Thyroid gland (tissue), 4 donors: ENCODE results near the gene RAPGEF4.

ENCODE experiments used
- CTCF ChIP-seq, 6 experiments: fragments of 200-600 bp in 3 of 6; fragments of 450-650 bp in 3 of 6; sonication (generic) in 3 of 6; IDR thresholded peaks; one replicate each; pipeline ENCODE4 v1.5.1; 2016 to 2019; ENCODE audit warnings: antibody characterized with exemption in 6 of 6, mild to moderate bottlenecking in 2 of 6, inconsistent platforms in 1 of 6, moderate library complexity in 1 of 6
- POLR2A ChIP-seq, 2 donors: fragments of 450-650 bp; IDR thresholded peaks; one replicate each; pipeline ENCODE4 v1.6.1; 2017; ENCODE audit warnings: antibody characterized with exemption in 2 of 2, mild to moderate bottlenecking in 2 of 2, moderate library complexity in 1 of 2

DNA sequence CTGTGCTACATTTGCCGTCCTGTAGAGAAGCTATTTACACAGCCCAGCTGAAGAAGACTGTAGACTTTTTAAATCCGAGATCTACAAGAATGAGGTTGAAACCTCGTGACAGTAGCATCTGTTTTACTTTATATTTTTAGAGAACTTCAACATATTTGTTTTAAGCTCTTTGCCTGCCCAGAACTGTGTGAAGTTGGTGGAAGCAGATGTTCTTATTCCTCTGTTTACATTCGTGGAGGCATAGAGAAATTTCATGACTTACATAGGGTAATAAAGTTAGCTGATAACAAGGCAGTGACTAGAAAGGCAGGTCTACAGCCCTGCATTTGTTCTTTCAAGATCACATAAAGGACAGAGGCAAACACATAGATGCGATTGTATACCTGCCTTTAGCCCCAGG, 293.0 kb downstream of the RAPGEF4 start:
- TF ChIP-seq CTCF (IDR thresholded peaks at IDR 0.05) (no peak), POLR2A (IDR thresholded peaks at IDR 0.05) (no peak)
